ENCODE data around the gene INPP5E.

DNA sequence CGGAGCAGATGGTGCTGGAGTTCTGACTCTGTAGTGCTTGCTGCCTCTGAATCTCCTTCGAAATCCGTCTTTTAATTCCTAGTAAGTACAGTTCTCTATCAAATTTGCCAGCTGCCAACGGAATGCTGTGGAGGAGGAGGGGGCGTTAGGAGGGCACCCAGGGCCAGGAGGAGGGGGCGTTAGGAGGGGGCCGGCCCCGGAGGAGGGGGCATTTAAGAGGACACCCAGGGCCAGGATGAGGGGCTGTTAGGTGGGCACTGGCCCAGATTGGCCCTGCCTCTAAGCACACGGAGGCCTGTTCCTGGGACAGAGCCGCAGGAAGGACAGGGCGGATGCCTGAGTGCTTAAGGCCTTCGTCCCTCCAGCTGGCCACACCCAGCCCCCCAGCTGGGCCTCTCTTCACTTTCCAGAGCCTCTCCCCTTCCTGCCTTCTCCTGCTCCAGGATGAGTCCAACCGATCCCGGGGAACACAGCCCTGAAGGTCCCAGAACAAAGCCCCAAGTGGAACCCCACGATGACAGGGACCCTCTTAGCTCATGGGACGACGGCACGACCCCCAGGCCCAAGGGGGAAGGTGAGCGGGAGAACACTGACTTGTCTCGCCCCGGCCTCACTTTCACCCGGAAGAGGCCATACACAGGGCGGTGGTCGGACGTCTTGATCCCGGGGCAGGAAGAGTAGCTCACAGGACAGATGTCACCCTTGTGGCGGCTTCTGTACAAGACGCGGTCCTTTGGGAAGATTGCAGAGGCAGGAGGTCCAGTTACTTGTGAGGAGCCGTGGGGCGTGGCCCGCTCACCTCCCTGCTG lies 9.8 kb downstream of the INPP5E start:
- TF ChIP-seq, protein P1, sequence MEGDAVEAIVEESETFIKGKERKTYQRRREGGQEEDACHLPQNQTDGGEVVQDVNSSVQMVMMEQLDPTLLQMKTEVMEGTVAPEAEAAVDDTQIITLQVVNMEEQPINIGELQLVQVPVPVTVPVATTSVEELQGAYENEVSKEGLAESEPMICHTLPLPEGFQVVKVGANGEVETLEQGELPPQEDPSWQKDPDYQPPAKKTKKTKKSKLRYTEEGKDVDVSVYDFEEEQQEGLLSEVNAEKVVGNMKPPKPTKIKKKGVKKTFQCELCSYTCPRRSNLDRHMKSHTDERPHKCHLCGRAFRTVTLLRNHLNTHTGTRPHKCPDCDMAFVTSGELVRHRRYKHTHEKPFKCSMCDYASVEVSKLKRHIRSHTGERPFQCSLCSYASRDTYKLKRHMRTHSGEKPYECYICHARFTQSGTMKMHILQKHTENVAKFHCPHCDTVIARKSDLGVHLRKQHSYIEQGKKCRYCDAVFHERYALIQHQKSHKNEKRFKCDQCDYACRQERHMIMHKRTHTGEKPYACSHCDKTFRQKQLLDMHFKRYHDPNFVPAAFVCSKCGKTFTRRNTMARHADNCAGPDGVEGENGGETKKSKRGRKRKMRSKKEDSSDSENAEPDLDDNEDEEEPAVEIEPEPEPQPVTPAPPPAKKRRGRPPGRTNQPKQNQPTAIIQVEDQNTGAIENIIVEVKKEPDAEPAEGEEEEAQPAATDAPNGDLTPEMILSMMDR (IDR thresholded peaks at IDR 0.05): no peak
- no peak for TF ChIP-seq POLR2A (IDR thresholded peaks at IDR 0.05)
